ENCODE measurements around the gene TLCD1. TPM values are rescaled to one million over a fixed set of nuclear protein-coding genes. Genes with fewer than 3 reads are reported as not detected.

Gene TLCD1
- total RNA-seq, 1 donor from 2014 or later, result 2.4 TPM

DNA sequence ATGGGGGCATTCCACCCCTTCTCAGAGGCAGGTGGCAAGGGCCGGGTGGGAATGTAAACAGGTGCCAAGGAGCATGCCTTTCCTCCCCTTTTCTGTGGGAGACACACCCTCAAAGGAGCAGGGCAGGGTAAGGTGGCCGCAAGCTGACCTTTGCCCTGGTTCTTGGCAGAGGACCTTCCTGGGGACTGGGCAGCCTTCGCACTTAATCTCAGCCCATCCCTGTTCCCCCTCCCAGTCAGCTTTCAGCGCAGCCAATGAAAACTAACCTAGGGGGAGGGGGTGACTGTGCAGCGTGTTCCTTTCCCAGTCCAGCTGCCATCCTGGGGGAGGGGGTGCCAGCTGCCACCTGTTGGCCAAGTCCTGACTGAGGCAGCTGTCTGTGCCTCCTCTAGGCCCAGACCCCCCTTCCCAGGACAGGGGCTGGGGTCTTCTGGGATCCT lies 20.6 kb upstream of the TLCD1 start:
- Mint-ChIP-seq H3K9me3 (ENCODE audit: unreplicated experiment) (no peaks in the 10 kb centered on the region), H3K27me3 (ENCODE audit: unreplicated experiment) (peaks cover 14% of the 10 kb centered on the region), H3K36me3 (ENCODE audit: low read depth, unreplicated experiment) (peaks cover 8% of the 10 kb centered on the region), H3K4me3 (ENCODE audit: unreplicated experiment) (peak overlapping the region; percentile 94), H3K4me1 (ENCODE audit: unreplicated experiment) (peaks cover 35% of the 10 kb centered on the region), H3K27ac (ENCODE audit: unreplicated experiment) (peak overlapping the region; percentile 75)
- TF ChIP-seq, protein P1, sequence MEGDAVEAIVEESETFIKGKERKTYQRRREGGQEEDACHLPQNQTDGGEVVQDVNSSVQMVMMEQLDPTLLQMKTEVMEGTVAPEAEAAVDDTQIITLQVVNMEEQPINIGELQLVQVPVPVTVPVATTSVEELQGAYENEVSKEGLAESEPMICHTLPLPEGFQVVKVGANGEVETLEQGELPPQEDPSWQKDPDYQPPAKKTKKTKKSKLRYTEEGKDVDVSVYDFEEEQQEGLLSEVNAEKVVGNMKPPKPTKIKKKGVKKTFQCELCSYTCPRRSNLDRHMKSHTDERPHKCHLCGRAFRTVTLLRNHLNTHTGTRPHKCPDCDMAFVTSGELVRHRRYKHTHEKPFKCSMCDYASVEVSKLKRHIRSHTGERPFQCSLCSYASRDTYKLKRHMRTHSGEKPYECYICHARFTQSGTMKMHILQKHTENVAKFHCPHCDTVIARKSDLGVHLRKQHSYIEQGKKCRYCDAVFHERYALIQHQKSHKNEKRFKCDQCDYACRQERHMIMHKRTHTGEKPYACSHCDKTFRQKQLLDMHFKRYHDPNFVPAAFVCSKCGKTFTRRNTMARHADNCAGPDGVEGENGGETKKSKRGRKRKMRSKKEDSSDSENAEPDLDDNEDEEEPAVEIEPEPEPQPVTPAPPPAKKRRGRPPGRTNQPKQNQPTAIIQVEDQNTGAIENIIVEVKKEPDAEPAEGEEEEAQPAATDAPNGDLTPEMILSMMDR (IDR thresholded peaks at IDR 0.05; ENCODE audit: unreplicated experiment), result no peak
- DNase-seq (ENCODE audit: low spot score), result no peak

DNA sequence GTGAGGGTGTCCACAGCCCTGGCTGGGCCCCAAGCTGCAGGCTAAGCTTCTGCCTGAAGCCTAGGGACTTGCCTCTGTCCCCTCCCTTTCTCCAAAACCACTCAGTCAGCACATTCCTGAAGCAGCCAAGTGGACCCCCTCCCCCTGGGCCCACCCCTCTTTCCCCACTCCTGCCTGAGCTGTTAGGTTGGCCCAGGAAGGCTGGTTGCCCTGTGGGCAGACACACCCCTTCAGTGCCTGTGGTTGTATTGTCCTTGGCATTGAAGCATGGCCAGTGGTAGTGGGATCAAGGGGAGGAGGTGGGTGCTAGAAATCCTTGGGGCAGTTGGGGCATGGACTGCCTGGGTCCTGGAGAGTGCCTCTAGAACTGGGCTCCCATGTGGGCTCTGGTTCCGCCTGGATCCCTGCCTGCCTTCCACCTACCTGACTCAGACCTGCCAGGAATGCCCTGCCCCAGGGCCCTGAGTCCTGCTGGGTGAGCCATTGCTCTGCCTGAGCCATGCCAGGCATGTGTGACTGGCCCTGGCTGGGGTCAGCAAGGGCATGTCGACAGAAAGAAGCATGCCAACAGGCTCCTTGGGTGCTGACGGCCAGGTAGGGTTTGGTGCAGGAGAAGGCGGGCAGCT lies 19.9 kb upstream of the TLCD1 start:
- no peaks in the 10 kb centered on the region for H3K9me3 Mint-ChIP-seq (ENCODE audit: unreplicated experiment)
- peaks cover 14% of the 10 kb centered on the region for H3K27me3 Mint-ChIP-seq (ENCODE audit: unreplicated experiment)
- TF ChIP-seq, protein P1 (IDR thresholded peaks at IDR 0.05; ENCODE audit: unreplicated experiment), result no peak
- peaks cover 35% of the 10 kb centered on the region for H3K4me1 Mint-ChIP-seq (ENCODE audit: unreplicated experiment)
- H3K36me3 Mint-ChIP-seq (ENCODE audit: low read depth, unreplicated experiment), result peaks cover 8% of the 10 kb centered on the region
- peak overlapping the region; percentile 75 for H3K27ac Mint-ChIP-seq (ENCODE audit: unreplicated experiment)
- H3K4me3 Mint-ChIP-seq (ENCODE audit: unreplicated experiment), result peak overlapping the region; percentile 94
- no peak for DNase-seq (ENCODE audit: low spot score)

DNA sequence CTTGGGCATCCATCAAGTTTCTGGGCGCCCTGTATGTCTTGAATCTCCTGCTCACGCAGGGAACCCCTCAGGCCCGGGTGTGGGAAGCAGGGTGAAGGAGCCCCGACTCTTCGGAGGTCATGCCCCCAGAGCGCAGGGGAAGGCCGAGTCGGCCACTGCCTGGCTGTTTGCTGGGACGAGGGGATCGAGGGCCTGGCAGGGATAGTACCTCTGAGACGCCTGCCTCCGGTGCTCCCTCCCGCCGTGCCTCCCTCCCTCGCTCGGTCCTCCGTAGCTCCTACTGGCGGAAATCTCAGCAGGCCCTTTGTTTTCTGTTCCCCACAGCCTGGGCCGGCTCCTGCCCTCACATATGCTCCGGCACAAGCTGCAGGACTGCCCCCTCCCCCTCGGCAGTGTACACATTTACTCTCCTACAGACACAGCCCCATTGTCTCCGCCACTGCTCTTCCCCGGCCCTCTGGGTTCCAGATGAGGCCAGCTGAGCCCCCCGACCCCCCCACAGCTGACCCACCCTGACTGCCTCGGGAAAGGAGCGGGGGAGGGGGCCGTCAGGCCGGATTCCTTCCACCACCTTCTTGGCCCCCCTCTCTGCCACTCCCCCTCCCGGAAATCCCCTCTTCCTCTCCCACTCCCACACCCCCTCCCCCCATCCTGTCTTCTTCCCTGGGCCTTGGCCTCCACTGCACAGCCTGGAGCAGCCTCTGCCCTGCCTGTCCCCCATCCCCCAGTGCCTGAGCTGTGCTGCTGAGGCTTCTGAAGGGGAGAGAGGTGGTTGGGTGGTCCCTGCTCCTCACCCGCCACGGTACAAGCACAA lies 19.1 kb upstream of the TLCD1 start:
- H3K27ac Mint-ChIP-seq (ENCODE audit: unreplicated experiment), result peak overlapping the region; percentile 94
- H3K4me3 Mint-ChIP-seq (ENCODE audit: unreplicated experiment), result peak overlapping the region; percentile 94
- TF ChIP-seq, protein P1 (IDR thresholded peaks at IDR 0.05; ENCODE audit: unreplicated experiment), result no peak
- DNase-seq (ENCODE audit: low spot score), result peak; percentile 72
- H3K36me3 Mint-ChIP-seq (ENCODE audit: low read depth, unreplicated experiment), result peaks cover 8% of the 10 kb centered on the region
- peaks cover 14% of the 10 kb centered on the region for H3K27me3 Mint-ChIP-seq (ENCODE audit: unreplicated experiment)
- no peaks in the 10 kb centered on the region for H3K9me3 Mint-ChIP-seq (ENCODE audit: unreplicated experiment)
- peaks cover 30% of the 10 kb centered on the region for H3K4me1 Mint-ChIP-seq (ENCODE audit: unreplicated experiment)

DNA sequence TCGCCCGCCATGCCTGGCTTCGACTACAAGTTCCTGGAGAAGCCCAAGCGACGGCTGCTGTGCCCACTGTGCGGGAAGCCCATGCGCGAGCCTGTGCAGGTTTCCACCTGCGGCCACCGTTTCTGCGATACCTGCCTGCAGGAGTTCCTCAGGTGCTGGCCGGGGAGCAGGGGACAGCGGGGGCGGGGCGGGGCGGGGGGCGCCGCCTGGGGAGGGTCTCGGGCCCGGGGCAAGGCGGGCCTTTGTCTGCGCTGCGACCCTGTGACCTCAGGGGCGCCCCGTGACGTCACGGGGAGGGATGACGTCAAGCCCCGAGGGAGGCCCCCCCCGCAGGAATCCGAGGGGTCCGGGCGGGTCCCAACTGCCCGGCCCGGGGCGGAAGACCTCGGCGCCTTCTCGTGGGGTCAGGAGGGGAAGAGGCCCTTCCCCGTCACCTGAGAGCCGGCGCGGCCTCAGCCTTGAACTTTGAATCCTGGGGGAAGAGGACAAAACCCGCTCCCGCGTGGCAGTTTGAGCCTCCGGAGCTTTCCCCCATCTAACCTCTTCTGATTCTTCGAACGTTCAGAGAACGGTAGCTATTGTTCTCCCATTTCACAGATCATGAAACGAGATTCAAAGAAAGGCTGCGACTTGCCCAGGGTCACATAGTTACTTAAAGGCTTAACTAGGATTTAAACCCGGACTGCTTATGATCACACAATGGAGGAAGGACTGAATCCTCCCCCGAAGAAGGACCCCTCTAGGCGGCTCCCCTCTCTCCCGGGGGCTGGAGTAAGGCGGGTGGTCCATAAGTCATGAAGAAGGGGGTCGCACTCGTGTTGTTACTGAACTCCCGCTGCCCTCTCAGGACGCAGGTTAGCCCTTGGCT lies 18.3 kb upstream of the TLCD1 start:
- peaks cover 14% of the 10 kb centered on the region for H3K27me3 Mint-ChIP-seq (ENCODE audit: unreplicated experiment)
- H3K9me3 Mint-ChIP-seq (ENCODE audit: unreplicated experiment), result no peaks in the 10 kb centered on the region
- peak overlapping the region; percentile 94 for H3K4me3 Mint-ChIP-seq (ENCODE audit: unreplicated experiment)
- TF ChIP-seq, protein P1 (IDR thresholded peaks at IDR 0.05; ENCODE audit: unreplicated experiment), result no peak
- peaks cover 8% of the 10 kb centered on the region for H3K36me3 Mint-ChIP-seq (ENCODE audit: low read depth, unreplicated experiment)
- peak; percentile 86 for DNase-seq (ENCODE audit: low spot score)
- H3K4me1 Mint-ChIP-seq (ENCODE audit: unreplicated experiment), result peaks cover 25% of the 10 kb centered on the region
- peak overlapping the region; percentile 94 for H3K27ac Mint-ChIP-seq (ENCODE audit: unreplicated experiment)

Data from endothelial cell (in vitro differentiated cells).